PFSK-1 (cell line): ENCODE measurements around the gene ELAVL4.

Experiments
- FOXP2 ChIP-seq: optimal IDR thresholded peaks from 2 replicates; pipeline ENCODE3; 2011; ENCODE audit warnings: borderline replicate concordance, control low read depth, inconsistent platforms; ENCODE audit not compliant: insufficient read depth; ENCODE audit errors: extremely low read length, extremely low read depth
- POLR2AphosphoS5 ChIP-seq: IDR thresholded peaks from 2 replicates; pipeline ENCODE4 v1.6.1; 2012; ENCODE audit warnings: low read depth, mild to moderate bottlenecking, control low read depth, low read length, moderate library complexity
- SIN3A ChIP-seq: IDR thresholded peaks from 2 replicates; pipeline ENCODE4 v1.6.1; 2012; ENCODE audit warnings: mild to moderate bottlenecking, low read length, moderate library complexity, borderline replicate concordance; ENCODE audit not compliant: insufficient read depth
- TAF1 ChIP-seq: IDR thresholded peaks from 2 replicates; pipeline ENCODE4 v1.6.1; 2012; ENCODE audit warnings: low read length, control low read depth, borderline replicate concordance; ENCODE audit not compliant: insufficient read depth
- TF ChIP-seq, protein P1 (sequence below), 2 experiments: IDR thresholded peaks; 2 replicates each; pipeline versions ENCODE4 v1.6.1 to v1.8.0; 2011 to 2012; ENCODE audit warnings: low read depth in 2 of 2, low read length in 2 of 2, control low read depth in 1 of 2, inconsistent platforms in 1 of 2, mild to moderate bottlenecking in 1 of 2, moderate library complexity in 1 of 2; ENCODE audit not compliant: insufficient read depth in 1 of 2

ELAVL4 gene

DNA sequence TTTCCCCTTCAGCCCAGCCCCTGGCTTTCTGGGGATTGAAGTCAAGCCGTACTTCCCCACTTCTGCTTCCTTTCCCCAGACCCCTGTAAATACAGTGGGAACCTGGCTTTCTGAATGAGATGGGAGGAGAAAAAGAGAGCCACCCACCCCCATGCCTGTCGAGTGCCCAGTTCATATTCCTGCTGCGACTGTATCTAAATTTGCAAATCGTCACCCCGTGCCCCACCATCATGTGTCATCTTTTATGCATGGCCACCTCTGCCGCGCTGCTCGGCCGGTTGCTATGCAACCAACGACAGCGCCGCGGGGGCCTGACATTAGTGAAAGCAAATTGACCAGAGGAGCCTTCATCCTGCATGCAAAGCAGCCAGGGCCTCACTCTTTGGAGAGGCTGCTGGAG lies 143.0 kb downstream of the ELAVL4 start:
- TF ChIP-seq FOXP2 = no peak
- TF ChIP-seq SIN3A = no peak
- TF ChIP-seq TAF1 = no peak
- TF ChIP-seq POLR2AphosphoS5 = no peak
- TF ChIP-seq, protein P1, sequence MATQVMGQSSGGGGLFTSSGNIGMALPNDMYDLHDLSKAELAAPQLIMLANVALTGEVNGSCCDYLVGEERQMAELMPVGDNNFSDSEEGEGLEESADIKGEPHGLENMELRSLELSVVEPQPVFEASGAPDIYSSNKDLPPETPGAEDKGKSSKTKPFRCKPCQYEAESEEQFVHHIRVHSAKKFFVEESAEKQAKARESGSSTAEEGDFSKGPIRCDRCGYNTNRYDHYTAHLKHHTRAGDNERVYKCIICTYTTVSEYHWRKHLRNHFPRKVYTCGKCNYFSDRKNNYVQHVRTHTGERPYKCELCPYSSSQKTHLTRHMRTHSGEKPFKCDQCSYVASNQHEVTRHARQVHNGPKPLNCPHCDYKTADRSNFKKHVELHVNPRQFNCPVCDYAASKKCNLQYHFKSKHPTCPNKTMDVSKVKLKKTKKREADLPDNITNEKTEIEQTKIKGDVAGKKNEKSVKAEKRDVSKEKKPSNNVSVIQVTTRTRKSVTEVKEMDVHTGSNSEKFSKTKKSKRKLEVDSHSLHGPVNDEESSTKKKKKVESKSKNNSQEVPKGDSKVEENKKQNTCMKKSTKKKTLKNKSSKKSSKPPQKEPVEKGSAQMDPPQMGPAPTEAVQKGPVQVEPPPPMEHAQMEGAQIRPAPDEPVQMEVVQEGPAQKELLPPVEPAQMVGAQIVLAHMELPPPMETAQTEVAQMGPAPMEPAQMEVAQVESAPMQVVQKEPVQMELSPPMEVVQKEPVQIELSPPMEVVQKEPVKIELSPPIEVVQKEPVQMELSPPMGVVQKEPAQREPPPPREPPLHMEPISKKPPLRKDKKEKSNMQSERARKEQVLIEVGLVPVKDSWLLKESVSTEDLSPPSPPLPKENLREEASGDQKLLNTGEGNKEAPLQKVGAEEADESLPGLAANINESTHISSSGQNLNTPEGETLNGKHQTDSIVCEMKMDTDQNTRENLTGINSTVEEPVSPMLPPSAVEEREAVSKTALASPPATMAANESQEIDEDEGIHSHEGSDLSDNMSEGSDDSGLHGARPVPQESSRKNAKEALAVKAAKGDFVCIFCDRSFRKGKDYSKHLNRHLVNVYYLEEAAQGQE (IDR thresholded peaks at IDR 0.05; ENCODE audit: insufficient read depth in 1 of 2, low read depth in 2 of 2, low read length in 2 of 2) = no peak

GRCh38 chr1:50252196-50252595 lies 143.5 kb downstream of the ELAVL4 start:
- TF ChIP-seq POLR2AphosphoS5 (no peak), SIN3A (no peak), FOXP2 (no peak), TAF1 (no peak)
- TF ChIP-seq, protein P1 (IDR thresholded peaks at IDR 0.05; ENCODE audit: insufficient read depth in 1 of 2, low read depth in 2 of 2, low read length in 2 of 2) = no peak
